Measurements from ENCODE around the gene HOXD8.

HOXD8 gene

DNA sequence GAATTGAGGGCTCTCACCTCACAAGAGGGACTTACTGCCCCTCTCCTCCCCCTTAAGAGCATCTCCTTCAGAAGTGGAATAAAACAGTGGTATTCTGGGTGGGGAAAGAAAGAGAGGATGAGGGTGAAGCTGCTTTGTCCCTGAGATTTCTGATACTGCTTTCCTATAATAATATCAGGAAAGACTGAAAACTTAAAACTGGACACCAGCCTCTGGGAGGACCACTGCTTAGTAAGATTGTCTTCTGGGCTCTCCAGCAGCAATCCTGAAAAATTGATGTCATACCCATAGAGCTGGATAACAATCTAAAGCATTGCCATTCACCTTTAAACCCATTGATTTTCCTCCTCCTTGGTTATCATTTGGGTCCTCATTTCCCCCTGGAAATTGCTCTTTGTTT is 17.1 kb downstream of the HOXD8 start:
- no peak for DNase-seq (ENCODE audit: low spot score)

DNA sequence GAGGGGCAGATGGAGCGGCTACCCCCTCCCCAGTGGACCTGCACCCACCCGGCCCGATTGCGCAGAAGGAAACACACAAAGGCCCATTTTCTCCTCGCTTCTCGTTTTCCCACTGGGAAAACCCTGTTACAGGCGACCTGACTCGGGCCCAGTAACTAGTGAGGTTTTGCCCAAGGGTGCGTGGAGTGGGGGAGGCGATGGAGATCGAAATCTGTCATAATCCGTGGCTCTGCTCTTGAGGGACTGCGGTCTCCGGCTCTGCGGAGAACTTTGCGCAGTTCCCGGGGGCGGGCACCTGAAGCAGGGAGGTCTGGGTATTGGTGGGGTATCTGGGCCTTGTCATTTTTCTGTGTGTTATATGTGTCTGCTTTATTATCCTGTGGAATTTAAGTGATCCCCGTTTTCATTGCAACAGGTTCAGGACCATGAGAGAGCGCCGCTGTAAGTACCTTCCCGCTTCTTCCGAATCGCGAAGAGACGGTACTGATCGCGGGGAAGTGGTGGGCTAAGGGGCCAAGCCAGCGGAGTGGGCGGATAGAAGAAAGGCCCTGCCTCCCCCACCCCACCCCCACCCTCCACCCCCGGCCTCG is 17.8 kb downstream of the HOXD8 start:
- no peak for DNase-seq (ENCODE audit: low spot score)

DNA sequence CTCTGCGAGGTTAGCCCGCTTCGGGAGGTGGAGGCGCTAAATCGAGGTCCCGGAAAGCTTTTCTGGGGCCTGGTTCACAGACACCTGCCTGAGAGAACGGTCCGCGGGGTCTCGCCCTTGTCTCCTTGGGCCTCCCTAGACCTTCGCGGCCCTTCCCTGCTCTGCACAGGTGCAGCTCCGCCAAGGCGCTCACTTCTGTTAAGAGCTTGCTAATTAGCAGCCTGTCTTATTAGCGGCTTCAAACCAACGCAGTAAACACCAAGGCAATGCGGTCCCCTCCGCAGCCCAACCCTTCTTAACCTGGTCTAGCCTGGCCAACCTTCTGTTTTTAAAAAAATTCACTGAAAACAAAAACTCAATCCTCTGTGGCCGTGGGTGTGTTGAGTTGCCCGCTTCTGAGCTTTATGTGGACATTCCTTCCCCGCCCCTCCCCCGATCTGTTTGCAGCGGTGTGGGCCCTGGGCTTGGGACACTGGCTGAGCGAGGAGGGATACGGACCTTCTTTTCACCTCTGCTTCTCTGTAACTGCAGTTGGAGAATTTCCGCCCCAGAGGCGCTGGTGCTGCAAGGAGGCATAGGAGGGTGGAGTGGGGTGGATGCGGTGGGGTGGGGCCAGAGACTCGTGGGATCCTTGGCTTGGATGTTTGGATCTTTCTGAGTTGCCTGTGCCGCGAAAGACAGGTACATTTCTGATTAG is 18.4 kb downstream of the HOXD8 start:
- DNase-seq (ENCODE audit: low spot score): no peak

DNA sequence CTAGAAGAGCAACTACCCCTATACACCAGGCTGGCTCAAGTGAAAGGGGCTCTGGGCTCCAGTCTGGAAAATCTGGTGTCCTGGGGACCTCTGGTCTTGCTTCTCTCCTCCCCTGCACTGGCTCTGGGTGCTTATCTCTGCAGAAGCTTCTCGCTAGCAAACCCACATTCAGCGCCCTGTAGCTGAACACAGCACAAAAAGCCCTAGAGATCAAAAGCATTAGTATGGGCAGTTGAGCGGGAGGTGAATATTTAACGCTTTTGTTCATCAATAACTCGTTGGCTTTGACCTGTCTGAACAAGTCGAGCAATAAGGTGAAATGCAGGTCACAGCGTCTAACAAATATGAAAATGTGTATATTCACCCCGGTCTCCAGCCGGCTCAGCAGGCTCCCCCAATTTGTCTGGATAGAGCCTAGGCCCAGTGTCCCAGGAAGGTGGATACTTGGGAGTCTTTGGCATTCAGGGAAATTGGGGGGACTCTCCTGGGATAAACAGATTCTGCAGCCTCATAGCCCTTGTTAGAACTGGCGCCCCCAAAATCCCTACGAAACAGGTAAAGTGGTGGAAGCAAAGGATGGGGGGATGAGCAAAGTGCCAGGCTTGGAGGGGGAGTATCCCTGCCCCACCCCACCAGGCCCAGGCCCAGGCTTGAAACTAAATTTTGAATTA is 19.4 kb downstream of the HOXD8 start:
- no peak for DNase-seq (ENCODE audit: low spot score)

GRCh38 chr2:176149481-176149938 is 20.0 kb downstream of the HOXD8 start:
- no peak for DNase-seq (ENCODE audit: low spot score)

DNA sequence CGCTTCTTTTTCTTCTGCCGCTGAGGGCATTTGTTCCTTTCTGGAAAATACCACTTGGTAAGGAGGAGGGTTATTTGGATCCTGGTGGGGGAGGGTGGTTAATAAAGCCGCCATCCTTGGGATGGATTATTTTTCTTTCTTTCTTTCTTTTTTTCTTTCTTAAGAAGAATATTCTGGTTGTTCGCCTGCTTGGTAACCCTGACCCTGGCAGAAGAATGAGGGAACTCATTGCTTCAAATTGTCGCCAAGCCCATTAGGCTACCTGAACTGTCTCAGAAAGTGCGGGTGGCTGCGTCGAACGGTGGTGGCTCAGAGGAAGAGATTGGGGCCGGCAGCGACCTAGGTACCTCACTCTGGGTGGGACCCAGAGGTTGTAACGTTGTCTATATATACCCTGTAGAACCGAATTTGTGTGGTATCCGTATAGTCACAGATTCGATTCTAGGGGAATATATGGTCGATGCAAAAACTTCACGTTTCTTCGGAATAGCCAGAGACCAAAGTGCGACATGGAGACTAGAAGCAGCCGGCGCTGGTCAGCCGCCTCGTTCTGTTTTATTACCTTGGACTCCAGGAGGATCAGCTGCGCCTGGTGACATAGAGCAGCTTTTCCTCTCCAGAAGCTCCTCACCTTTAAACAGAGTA is 20.6 kb downstream of the HOXD8 start:
- no peak for DNase-seq (ENCODE audit: low spot score)

DNA sequence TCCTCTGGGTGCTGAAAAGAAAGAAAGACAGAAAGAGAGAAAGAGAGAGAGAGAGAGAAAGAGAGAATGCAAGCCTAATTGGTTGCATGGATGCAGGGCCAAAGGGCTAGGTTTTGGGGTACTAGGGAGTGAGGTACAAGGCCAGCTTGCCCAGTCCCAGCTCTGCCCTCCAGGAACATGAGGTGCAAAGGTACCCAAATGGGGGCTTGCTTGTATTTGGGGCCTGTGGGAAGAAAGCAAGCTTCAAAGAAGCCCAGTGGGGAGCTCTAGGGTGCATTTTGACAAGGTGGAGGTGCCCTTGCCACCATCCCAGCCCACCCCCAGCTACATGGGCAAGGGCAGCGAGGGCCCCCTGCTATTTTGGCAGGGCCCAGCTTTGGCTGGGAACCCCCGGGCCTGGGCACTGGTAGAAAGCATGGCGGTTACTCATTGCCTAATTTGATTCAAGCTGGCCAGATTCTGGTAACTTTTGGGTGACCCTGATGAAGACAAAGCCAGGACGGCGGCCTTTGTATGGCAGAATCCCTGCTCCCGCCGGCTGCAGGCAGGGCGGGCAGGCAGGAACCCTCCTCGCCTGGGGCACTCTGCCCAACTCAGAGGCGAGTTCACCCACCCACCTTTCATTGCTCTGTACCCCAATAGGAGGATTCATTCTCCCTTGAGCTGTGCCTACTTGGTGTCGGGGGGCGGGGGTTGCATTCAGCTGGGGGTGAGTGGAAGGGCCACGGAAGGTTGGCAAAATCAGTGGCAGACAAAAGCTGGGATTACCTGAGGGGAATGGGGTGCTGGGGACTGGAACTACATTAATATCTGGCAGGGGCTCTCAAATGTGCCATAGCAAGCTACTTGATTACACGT is 21.3 kb downstream of the HOXD8 start:
- no peak for DNase-seq (ENCODE audit: low spot score)

DNA sequence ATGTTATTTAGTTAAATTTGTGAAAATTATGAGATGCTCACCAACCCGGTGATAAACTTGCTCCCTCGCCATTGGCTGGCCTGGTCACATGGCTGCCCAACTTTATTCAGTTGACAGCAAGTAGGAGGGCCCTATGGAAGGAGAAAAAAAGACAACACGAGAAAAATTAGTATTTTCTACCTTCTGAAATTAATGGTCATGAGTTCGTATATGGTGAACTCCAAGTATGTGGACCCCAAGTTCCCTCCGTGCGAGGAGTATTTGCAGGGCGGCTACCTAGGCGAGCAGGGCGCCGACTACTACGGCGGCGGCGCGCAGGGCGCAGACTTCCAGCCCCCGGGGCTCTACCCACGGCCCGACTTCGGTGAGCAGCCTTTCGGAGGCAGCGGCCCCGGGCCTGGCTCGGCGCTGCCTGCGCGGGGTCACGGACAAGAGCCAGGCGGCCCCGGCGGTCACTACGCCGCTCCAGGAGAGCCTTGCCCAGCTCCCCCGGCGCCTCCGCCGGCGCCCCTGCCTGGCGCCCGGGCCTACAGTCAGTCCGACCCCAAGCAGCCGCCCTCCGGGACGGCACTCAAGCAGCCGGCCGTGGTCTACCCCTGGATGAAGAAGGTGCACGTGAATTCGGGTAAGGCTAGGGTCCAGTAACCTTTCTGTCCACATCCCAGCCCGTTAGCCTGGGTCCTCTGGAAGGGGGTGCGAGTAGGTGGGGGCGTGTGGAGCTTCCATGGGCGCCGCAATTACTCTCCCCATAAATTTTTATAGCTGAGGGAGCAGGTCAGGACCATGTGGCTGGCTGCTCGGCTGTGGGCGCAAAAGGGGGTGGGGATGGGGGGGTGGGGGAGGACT is 22.2 kb downstream of the HOXD8 start, which contains the start of gene HOXD4:
TSS of gene HOXD4 (plus strand) at position 109 of the 846 bp plus-strand sequence. CDS start at position 193, 84 bp downstream.
- DNase-seq (ENCODE audit: low spot score): no peak

DNA sequence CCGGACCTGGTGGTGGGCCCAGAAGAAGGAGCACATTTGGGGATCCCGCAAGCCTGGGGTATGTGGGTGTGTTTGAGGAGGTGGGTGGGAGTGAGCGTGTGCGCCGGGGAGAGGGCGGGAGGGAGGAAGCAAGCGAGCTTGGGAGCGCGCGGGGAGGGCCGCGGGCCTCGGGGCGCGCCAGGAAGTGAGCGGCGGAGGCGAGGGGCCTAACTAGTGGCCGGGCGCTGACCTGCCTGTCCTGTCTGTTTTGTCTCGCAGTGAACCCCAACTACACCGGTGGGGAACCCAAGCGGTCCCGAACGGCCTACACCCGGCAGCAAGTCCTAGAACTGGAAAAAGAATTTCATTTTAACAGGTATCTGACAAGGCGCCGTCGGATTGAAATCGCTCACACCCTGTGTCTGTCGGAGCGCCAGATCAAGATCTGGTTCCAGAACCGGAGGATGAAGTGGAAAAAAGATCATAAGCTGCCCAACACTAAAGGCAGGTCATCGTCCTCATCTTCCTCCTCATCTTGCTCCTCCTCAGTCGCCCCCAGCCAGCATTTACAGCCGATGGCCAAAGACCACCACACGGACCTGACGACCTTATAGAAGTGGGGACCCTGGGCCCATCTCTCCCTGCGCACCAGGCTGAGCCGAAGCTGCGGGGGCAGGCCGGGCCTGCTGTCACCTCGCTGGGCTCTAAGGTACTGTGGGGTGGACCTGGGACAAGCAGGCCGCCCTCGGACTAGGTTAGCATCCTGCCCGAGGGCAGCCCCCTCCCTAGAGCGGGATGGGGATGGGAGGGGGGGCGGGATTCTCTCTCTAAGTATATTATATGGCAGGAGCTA is 23.1 kb downstream of the HOXD8 start:
- no peak for DNase-seq (ENCODE audit: low spot score)

- DNase-seq (ENCODE audit: low spot score): no peak
Measured at GRCh38 chr2:176154576-176155252, 25.2 kb downstream of the HOXD8 start.

- DNase-seq (ENCODE audit: low spot score): no peak
Measured at GRCh38 chr2:176155356-176156044, 26.0 kb downstream of the HOXD8 start.

- no peak for DNase-seq (ENCODE audit: low spot score)
Measured at GRCh38 chr2:176156301-176156806, 26.8 kb downstream of the HOXD8 start.

DNA sequence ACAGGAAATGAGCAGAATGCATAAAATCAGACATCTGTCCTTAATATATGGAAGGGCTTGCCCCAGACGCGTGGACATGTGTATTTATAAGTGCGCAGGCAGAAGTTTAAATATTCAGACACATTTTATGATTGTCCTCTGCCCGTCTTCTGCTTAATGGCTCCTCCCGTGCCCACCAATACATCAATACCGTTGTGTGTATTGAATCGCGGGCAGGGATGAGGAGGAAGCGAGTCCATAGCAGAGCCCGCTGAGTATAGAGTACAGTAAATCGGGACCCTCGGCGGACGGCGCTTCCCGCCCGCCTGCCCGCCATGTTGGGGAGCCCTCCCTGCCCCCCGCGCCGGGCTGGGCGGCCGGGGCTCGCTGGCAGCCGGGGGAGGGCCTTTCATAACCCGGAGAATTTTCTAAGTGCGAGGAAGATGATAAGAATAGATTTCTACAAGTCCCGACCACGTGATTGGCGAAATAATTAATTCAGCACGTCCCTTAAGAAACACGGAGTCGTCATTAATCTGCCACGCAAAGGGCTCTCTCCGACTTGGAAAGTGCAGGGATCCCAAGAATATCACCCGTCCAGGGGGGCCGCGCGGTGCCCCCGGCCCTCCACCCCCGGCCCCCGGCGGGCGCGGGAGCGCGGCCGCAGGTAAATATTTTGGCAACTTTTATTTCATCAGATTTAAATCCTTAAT is 27.4 kb downstream of the HOXD8 start, which contains the start of gene HOXD3:
TSS of gene HOXD3 (plus strand) at position 501 of the 692 bp plus-strand sequence. CDS start 11,808 bp downstream, outside the sequence.
- DNase-seq (ENCODE audit: low spot score): no peak

DNA sequence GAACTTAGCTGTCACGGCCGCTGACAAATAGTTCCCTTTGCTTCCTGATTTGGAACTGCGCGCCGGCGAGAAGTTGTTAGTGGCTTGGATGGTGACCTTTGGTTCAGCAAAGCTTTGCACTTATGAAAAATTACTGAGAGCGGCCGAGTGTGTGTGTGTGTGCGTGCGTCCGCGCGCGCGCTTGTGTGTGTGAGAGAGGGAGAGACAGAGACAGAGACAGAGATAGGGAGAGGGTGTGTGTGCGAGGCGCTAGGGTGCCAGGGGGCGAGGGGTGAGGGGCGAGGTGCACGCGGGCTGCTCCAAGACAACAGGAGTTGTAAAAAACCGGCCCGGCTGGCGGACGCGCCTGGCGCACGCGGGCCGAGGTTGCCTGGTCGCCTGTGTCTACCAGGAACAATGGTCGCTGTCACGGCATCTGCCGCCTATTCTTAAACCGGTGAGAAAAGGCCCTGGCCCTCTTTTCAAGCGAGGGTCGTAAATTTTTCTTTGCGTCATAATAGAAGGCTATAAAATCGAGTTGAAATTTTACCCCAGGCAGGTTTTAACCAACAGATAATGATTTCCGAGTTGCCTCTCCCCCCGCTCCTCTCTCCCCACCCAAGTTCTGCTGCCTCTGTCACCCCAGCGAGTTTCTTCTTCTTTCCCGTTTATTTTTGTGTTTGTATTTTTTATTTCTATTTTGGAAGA is 28.1 kb downstream of the HOXD8 start:
- no peak for DNase-seq (ENCODE audit: low spot score)

- no peak for DNase-seq (ENCODE audit: low spot score)
Measured at GRCh38 chr2:176158186-176158591, 28.7 kb downstream of the HOXD8 start.

DNA sequence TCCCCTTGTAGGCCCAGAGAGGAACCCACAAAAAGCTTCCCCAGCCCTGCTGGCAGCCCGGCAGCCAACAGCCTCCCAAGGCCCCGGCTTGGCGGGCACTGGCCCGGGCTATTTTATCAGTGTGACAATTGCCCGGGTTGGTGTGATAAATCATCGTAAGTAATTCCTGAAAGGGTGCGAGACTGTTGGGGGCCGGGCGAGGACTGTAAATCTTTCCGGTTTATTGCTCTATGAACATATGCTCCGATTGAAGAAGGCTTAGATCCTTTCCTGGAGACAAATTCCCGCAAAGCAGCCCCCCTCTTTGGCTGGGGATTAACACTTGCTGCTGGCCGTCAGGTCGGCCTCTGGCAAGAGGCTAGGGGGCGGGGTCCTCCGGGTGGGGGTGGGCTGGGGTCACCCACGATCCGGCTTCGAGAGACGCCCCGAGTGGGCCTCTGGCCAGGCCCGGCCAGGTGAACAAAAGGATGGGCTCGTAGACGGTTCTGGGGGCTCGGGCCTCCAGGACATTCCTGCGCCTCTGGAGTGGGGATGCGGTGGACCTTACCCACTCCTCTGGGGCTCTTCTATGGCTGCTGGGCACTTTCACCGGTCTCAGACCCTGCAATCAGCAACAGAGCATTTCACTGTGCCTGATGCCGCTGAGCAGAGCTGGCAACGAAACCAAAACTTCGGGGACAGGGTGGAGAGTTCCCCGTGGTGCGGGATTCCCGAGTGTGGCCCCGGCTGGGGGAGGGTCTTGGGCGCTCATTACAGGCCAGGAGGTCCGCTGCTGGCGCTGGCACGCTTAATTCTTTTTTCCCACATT is 29.6 kb downstream of the HOXD8 start:
- DNase-seq (ENCODE audit: low spot score): no peak
